Measurements from ENCODE around the gene C11orf91. TPM values are rescaled to one million over a fixed set of nuclear protein-coding genes. Genes with fewer than 3 reads are reported as not detected.

The C11orf91 gene
- total and polyA plus RNA-seq, 12 donors = 0.22 to 0.27 TPM; not detected in 10

DNA sequence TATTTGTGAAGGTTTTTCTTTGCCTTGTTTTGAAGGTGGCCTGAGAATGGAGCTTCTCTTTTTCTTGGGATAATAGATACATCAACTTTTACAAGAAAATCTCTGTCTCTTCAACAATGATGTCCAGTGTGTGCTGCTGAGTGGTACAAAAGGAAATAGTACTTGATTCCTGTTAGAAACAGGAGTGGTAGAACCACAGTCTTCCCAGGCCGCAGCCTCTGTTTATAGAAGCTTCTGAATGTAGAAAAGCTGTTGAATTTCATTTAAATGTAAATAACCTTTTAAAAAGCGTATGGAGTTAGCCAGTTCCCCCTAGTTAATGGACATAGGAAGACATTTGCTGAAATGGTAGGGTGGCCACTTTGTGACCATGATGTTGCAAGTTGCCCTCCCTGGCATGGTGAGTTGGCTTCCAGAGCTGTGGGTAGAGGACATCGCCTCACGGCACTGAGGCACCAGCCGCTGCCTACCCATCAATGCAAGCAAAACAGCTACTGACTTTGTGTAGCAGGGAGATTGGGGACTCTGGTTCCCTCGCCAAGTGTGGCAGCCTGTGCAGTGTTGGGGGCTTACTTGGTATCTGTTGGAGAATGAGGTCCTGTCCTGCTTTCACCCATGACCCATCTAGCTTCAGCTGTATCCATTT is 31.6 kb downstream of the C11orf91 start:
- Histone ChIP-seq H3K4me3 (no peak overlapping the region), H3K9me3 (replicated peaks in 1 of 3) (no peaks in the 10 kb centered on the region), H3K27me3 (no peaks in the 10 kb centered on the region), H3K36me3 (replicated peaks in 1 of 2) (no peaks in the 10 kb centered on the region), H3K27ac (no peak overlapping the region), H3K4me1 (replicated peaks in 1 of 2) (no peaks in the 10 kb centered on the region)
- DNase-seq = no peak
- 95 to 98% (median 97%) methylated on average over 6 of the region's 6 CpGs for WGBS, 4 donors
- TF ChIP-seq POLR2A (IDR thresholded peaks at IDR 0.05) (no peak), CTCF (IDR thresholded peaks at IDR 0.05) (no peak)
- intact Hi-C loops (cut with DNase I) = no loop called here

GRCh38 chr11:33668468-33668825 is 32.2 kb downstream of the C11orf91 start:
- Histone ChIP-seq H3K27me3 (no peaks in the 10 kb centered on the region), H3K4me3 (no peak overlapping the region), H3K27ac (no peak overlapping the region), H3K9me3 (replicated peaks in 1 of 3) (no peaks in the 10 kb centered on the region), H3K4me1 (replicated peaks in 1 of 2) (no peaks in the 10 kb centered on the region), H3K36me3 (replicated peaks in 1 of 2) (no peaks in the 10 kb centered on the region)
- intact Hi-C loops (cut with DNase I) = no loop called here
- no peak for TF ChIP-seq POLR2A (IDR thresholded peaks at IDR 0.05)
- TF ChIP-seq CTCF (IDR thresholded peaks at IDR 0.05) = no peak
- DNase-seq = no peak
- WGBS, 4 donors = 81 to 87% (median 83%) methylated on average over 6 of the region's 6 CpGs

DNA sequence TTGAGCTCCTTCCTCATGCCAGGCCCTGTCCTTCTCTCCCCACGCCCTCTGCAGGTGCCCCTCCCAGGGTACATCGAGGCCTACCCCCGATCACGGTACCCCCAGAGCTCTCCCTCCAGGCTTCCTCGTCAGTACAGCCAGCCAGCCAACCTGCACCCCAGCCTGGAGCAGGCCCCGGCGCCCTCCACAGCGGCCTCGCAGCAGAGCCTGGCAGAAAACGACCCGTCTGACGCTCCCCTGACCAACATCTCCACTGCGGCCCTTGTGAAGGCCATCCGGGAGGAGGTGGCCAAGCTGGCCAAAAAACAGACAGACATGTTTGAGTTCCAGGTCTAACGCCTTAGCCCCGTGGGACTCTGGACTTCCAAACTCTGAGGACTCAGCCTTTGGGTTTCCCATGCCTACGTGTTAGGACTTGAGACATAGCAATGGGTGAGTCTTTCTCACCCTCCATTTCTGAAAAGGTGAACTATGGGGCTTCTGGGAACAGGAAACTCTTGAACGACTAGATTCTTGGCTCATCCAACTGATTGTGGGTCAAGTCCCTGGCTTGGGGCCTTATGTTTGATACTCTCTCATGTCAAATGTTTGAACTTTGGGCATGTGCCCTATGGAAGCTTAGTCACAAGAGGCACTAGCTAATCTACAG is 32.7 kb downstream of the C11orf91 start:
- 91 to 95% (median 92%) methylated on average over 13 to 18 of the region's 18 CpGs for WGBS, 4 donors
- DNase-seq = no peak
- TF ChIP-seq CTCF (IDR thresholded peaks at IDR 0.05) = no peak
- TF ChIP-seq POLR2A (IDR thresholded peaks at IDR 0.05) = no peak
- Histone ChIP-seq H3K27me3 (no peaks in the 10 kb centered on the region), H3K9me3 (replicated peaks in 1 of 3) (no peaks in the 10 kb centered on the region), H3K36me3 (replicated peaks in 1 of 2) (no peaks in the 10 kb centered on the region), H3K4me1 (replicated peaks in 1 of 2) (no peaks in the 10 kb centered on the region), H3K27ac (no peak overlapping the region), H3K4me3 (no peak overlapping the region)
- intact Hi-C loops (cut with DNase I) = no loop called here

GRCh38 chr11:33665350-33666106 is 35.1 kb downstream of the C11orf91 start:
- H3K4me3 ChIP-seq = no peak overlapping the region
- no peaks in the 10 kb centered on the region for H3K27me3 ChIP-seq
- intact Hi-C loops (cut with DNase I) = no loop called here
- no peak for TF ChIP-seq CTCF (IDR thresholded peaks at IDR 0.05)
- no peak for TF ChIP-seq POLR2A (IDR thresholded peaks at IDR 0.05)
- 88 to 100% (median 90%) methylated on average over 2 to 6 of the region's 6 CpGs for whole genome bisulfite sequencing, 4 donors
- DNase-seq = no peak
- no peaks in the 10 kb centered on the region for H3K9me3 ChIP-seq (replicated peaks in 1 of 3)
- no peak overlapping the region for H3K27ac ChIP-seq
- H3K36me3 ChIP-seq (replicated peaks in 1 of 2) = no peaks in the 10 kb centered on the region
- no peaks in the 10 kb centered on the region for H3K4me1 ChIP-seq (replicated peaks in 1 of 2)
